HG03469 (cell line): ENCODE data around the gene GGCX.

Experiments
- ATAC-seq: cut with Tn5 transposase; IDR thresholded peaks from one replicate; pipeline ENCODE4 v1.9.1; 2021; ENCODE audit warnings: mild to moderate bottlenecking, moderate library complexity, moderate number of reproducible peaks; ENCODE audit not compliant: unreplicated experiment

The GGCX gene

DNA sequence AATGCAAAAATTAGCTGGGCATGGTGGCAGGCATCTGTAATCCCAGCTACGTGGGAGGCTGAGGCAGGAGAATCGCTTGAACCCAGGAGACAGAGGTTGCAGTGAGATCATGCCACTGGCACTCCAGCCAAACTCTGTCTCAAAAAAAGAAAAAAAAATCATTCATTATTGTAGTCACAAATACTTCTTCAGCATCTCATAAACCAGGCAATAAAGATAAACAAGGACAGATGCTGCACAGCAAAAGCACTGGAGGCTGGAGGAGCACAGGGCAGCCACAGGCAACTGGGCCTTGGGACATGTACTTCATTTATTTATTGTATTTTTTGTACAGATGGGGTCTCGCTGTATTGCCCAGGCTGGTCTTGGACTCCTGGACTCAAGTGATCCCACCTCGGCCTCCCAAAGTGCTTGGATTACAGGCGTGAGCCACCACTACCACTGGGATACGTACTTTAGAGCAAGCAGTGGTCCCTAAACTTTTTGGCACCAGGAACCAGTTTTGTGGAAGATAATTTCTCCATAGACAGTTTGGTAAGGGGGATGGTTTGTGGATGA lies 39.1 kb downstream of the GGCX start:
- no peak for ATAC-seq

DNA sequence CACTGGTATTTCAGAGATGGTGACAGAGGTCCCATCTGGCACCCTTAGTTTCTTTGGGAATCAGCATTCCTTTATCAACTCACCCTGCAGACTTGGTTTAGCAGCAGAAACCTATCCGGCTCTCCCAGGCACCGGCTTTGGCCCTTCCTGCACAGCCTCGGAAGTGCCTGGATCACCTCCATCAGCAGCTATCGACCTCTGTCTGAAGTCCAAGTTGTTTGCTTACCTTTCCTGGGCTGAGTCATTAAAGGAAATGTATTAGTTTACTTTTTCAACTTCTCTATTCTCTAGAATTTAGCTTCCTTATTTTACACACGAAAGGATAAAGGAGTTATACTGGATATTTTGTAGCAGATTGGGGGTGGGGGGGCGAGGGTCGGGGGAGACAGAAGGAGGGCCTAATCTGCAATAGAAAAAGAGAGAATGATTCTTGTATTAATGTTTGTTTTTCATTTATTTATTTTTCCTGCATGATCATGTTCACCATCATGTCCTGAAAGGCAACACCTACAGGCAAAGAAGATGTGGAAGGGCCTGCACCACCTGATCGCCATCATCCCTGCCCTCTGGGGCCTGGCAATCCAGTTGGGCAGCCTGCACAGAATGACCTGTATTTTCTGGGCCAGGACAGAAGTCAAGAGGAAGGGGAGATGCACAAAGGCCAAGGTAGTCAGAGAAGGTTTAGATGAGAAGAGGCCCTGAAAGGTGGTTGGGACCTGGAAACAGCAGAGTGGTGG lies 44.5 kb downstream of the GGCX start:
- no peak for ATAC-seq

DNA sequence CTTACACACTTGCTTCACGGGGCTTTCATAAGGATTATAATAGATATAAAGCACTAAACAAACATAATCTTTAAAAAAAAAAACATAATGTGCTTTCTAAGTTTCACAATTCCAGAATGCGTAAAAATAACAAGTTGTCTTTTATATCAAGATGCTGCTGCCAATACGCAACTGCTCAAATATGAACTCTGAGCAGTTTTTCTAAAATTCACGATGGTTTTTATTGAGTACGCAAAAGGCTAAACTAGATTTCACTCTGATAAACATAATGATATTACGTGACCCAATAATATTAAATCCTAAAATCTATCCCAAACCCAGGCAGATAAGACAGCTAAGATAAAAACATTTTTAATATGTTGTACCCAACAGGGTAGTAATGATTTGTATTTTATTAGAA lies 47.0 kb downstream of the GGCX start:
- no peak for ATAC-seq

DNA sequence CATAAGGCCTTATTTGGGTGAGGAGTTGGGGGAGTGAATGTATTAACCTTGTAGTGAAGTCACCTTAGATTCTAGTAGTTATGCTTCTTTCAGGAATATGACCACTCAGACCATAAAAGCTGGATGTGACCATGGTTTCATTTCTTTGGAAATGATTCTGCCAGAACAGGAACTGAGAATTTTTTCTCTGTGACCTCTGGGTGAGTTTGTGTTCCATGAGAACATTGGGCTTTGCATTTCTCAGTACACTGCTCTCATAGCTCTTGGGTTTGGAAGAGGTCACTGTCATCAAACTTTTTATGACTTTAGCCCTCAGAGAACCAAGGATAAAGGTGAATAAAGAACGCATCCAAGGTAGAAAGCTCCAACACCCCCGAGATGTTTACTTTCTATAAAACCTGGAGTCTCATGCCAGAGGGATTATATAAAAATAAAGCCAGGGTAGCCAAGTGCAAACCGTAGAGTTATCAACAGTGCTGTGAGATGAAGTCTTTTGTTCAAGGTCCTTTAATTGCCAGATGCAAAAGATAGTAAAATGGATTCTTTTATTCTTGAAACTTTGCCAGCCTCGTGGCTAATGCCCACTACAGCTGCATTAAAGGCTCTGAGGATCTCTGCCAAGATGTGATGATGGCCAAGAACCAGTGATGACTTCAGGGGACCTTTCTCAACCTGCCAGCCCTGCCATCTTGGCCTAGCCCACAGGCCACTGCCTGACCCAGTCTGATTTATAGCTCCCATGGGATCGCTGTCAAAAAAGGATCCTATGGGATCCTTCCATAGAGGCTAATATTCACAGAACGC lies 50.1 kb downstream of the GGCX start:
- ATAC-seq: no peak

DNA sequence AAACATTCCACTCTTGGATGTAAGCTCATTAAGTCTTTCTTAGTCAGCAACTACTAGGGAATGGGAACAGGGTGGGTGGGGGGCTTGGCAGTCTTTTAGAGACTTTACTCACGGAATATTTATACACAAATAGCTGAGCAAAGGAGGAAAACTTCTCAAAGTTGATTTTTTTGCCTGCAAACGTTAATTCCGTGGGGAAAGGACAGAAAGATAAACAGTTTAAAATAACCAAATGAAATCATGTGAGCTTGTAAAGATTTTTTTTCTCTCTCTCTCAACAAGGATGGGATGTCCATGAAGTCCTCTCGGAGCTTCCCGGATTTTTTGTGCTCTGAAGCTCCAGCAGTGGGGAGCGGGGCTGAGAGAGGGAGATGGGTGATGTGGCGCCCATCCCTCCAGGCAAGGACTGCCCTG lies 54.5 kb downstream of the GGCX start:
- ATAC-seq: no peak

DNA sequence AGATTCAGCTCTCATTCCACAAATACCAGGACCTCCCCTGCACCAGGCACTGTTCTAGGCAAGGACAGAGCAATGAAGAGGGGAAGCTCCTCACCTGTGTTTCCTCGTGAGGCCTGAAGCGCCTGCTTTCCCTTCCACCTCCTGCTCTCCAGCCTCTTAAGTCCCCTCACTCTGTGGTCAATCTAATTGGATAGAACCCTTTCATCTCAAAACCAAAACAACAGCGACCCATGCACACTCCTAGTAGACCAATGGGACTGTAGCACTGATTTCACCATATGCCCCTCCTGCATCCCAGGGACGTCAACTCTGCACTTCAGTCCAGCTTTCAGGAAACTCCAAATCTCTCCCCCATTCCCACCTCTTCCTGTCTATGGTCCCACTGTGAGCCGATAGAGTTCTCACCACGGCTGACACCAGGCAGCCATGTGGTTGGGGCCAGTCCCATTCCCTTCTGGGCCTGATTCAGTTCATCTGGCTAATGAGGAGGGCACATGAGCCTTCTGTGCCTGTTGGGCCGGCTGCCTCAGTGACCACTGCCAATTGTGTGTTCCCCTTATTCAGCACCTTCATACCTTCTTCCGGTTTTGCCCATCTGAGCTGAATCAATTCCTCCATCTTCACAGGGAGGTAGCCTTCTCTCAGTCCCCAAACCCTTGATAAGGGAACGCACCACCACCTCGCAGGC lies 55.6 kb downstream of the GGCX start:
- no peak for ATAC-seq

DNA sequence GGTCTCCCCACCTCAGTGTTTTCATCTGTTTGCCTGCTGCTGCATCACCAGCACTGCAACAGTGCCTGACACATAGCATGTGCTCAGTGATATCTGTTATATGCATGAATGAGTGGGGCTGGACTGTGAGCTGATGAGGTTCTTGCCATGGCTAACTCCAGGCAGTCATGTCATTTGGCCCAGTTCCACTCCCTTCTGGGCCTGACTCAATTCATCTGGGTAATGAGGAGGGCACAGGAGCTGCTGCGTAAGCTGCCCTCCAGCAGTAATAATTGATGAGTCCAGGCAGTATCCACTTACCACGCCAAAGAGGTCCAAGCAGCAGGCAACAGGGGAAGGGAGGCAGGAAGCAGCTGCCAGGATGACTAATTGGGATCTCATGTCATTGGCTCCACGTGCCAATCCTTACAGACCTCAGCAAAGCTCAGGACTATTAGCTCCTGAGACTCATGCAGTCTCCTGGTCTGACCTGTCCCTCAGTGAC lies 56.5 kb downstream of the GGCX start:
- ATAC-seq: no peak

DNA sequence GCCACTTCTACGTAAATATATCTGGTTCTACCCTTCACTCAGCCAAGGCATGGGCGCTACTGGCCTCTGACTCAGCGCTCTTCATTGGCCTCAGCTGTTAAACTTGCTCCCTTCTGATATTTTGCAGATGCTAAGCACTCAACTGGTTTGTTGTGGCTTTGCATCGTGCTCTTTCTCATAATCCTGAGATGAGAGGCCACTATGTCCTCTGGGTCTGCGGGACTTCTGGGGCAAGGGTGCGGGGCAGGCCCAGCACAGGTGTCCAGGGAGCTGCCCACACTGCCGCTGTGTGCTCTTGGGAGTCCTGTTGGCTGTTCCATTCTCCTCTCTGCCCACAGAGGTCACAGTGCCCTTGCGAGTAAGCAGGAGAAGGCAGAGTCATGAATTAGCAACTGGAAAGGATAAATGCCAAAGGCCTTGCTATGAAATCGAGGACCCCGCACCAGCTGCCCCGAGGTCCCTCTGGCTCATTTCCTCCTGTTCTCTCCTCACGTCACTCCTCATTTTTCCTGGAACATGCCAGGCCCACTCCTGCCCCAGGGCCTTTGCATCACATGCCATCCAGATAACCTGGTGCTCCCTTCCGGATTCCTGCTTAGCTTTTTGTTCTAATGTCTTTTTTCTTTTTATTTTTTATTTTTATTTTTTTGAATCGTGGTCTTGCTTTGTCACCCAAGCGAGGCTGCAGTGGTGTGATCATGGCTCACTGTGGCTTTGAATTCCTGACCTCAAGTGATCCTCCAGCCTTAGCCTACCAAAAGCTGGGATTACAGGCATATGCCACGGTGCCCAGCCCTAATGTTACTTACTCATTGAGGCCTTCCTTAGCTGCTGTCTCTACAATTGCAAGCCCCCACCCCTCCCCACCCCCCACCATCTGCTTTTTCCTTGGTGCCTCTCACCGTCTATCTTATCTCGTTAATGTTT lies 57.2 kb downstream of the GGCX start:
- no peak for ATAC-seq

DNA sequence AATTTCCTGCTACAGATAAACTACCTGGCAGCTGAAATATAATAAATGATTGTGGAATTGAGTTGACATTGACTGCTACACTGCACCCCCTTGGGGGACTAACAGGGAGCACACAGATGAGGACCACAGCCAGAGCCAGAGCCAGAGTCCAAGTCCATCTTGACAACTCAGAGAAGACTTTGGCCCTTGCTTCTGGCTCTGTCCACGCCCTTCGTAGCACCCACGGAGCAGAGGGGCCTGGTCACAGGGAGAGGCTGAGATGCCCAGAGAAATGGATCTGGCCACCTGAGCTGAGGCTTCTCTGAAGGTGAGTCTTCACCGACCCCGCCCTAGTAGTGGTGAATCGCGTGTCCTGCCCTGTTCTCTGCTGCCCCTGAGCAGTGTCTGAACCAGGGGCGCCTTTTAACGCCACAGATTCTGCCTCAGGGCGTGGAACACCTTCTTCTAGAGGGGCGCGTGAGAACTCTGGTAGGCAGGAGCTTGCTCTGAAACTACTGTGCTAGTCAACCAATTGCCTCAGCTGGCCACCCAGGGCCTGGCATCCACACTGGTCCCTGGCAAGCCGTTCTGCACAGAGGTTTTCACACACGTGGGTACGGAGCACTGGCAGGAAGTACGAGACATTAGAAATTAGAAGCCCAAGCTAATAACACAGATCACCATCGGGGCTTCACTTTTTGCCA lies 58.0 kb downstream of the GGCX start:
- no peak for ATAC-seq

DNA sequence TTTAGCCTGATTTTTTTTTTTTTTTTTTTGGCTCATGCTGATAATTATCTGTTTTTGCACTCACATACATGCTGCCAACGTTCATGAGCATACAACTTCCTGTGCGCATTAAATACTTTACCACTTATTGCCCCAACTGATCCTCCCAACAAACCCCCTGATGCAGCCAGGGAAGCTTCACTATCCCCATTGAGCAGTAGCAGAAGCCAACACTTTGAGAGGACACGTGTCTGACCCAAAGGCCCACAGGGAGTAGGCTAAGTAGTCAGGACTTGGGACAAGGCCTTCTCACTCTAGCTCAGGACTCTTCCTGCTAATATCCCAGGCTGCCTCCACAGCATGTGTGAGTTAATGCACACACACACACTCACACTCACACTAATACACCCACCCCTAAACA lies 58.6 kb downstream of the GGCX start:
- no peak for ATAC-seq

DNA sequence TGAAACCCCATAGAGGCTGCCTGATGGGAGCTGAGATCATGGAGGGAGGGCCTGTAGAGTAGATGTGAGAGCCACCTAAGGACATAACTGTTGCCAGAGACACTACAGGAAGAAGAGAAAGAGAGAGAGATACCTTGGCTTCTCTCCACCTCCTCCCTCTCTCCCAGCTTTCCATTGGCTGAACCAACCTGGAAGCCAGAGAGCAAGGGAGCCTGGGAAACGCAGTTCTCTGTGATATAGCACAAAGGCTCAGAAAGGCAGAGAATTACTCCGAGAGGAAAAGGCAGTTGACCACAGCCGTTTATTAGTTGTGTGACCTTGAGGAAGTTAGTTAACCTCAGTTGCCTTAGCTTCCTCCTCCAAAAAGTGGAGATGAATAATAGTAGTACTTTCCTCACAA lies 60.0 kb downstream of the GGCX start:
- no peak for ATAC-seq

DNA sequence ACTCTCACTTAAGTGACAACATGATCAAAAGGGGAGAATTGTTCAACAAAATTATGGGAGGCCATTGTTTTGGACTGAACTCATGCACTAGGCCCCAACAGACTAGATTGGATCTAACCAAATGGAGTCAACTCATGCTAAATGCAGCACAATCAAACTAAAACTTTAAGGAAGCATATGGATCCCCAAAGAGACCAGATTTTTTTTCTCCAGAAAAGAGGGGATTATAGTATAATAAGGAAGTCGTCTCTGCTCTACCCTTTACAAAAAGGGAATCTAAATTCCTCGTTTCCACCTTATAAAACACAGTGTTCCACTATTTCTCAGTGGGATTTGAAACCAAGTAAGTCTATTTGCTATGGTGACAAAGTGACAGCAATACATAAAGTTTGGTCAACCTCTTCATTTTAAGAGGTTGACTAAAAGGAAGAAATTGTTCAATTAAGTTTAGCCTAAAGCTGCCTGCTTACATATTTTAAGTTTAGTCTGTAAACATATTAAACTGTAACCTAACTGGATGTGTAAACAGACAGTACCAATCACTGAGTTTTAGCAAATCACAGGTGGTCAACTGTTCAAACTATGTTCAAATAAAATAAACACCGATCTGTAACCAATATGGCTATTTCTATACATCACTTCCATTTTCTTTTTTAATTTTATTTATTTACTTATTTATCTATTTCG lies 63.2 kb downstream of the GGCX start:
- no peak for ATAC-seq

DNA sequence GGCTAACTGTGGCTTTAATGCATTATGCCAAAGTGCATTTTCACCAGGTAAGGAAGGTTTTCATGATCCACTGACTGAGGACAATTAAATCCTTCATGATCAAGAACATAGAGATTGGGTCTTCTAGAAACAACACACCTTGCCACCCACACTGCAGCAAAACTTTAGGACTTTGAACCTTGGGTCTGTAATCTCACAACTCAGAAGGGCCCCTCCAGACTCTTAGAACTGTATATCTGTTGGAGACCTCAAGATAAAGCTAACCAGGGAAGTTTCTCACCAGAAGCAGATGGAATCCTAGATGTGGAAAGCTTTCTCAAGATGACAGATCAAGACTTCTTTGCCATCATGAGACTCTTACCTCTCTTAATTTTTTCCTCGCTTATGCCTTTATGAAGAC lies 64.9 kb downstream of the GGCX start:
- no peak for ATAC-seq
